ENCODE measurements around the gene SLC13A1.

GRCh38 chr7:123185756-123186155, 14.0 kb downstream of the SLC13A1 start:
- TF ChIP-seq POLR2A (IDR thresholded peaks at IDR 0.05), result no peak
- no peak for TF ChIP-seq CTCF (IDR thresholded peaks at IDR 0.05 in 4 of 5, conservative IDR thresholded peaks at IDR 0.05 in 1 of 5)
